SK-MEL-5 (cell line): ENCODE results near the gene PEDS1. TPM values are rescaled to one million over a fixed set of nuclear protein-coding genes. Genes with fewer than 3 reads are reported as not detected.
"Not testable (repeated sequence)": the region's sequence is repeated elsewhere in the genome, so short reads cannot be mapped to it uniquely, and the experiment has no call there.

Experiments used
- DNase-seq: peaks from one replicate; pipeline ENCODE4 v3.0.0-alpha.2; 2016; ENCODE audit warnings: low read depth, low spot score
- in situ Hi-C: cut with HindIII; loops from 2 replicates; pipeline ENCODE4 v1.10.0; 2016; ENCODE audit warnings: low sequenced_read_pairs, high pct_unique_total_duplicates, low pct_unique_long_range_greater_than_20kb
- total RNA-seq: library from RNA; depleted of rRNA; stranded (reverse); fragments of >200 nt; shearing (Covaris generic); gene quantifications from 2 replicates; pipeline ENCODE4 v1.2.3, GENCODE V29; 2014; rRNA removed

PEDS1 gene
- total RNA-seq, 1 experiment from 2014 or later, result 41.1 TPM

GRCh38 chr20:50111829-50112495 is 41.6 kb downstream of the PEDS1 start:
- in situ Hi-C loops, result no loop called here
- DNase-seq, result no peak

GRCh38 chr20:50111120-50111828 is 42.2 kb downstream of the PEDS1 start:
- in situ Hi-C loops, result no loop called here
- DNase-seq, result no peak

- in situ Hi-C loops, result no loop called here
- DNase-seq, result no peak
Measured at GRCh38 chr20:50110141-50111047, 43.1 kb downstream of the PEDS1 start.

DNA sequence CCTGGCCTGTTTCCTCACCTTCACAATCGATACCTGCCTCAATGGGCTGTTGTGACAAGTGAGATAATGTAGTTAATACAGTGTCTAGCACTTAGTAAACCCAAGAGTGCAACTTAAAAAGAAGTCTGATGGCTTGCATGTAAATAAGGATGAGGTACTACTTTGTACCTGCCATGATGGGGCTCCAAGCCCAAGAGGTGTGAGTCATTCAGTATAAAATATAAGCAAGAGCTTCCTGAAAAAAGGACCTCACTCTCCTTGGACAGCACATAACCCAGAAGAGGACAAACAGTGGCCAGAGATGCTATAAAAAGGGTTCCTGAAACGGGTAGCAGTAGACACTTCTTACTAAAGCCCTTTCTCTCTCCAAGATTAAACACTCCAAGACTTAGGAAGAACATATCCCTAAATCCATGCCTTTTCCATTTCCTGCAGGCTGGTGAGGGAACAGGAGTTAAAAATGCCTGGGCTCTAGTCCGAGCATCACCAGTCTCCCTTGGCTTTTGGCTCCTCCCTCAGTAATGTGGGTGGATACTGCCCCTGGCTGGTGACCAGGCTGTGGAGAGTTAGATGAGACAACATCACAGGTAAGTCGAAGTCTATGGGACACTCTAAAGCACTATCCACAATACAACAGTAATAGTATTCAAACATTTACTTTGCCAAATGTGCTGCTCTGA is 44.8 kb downstream of the PEDS1 start:
- DNase-seq, result no peak
- in situ Hi-C loops, result no loop called here

DNA sequence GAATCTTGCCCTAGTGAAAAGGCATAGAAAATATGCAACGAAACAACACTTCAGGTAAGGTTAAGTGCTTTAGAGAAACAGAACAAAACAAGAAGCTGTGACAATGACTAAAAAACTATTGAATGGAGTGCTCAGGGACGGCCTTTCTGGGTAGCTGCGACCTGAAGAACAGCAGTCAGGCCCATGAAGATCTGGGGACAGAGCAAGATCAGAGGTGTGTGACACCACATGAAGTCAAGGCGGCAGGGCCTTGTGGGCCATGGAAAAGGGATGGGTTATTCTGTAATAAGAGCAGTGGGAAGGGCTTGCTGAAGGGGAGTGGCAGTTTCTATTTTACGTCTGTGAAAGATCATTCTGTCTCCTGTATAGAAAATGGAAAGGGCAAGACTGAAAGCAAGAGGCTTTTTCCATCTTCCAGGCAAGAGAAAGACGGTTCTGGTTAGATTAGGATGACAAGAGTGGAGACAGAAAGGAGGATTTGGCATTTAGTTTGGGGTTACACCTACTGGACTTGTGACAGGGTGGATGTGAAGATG is 45.7 kb downstream of the PEDS1 start:
- in situ Hi-C loops, result no loop called here
- DNase-seq, result no peak

GRCh38 chr20:50107086-50107660 is 46.4 kb downstream of the PEDS1 start:
- no peak for DNase-seq
- in situ Hi-C loops, result no loop called here

DNA sequence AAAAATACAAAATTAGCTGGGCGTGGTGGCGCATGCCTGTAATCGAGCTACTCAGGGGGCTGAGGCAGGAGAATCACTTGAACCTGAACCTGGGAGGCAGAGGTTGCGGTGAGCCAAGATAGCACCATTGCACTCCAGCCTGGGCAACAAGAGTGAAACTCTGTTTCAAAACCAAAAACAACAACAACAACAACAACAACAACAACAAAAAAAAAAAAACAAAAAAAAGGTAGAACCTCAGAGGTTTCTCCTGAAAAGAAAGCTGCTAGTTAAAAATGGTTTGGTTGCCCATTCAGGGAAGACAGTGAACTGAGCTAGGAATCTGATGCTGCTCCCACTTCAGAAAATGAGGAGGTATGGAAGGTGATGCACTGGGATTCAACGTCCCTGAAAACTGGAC is 46.9 kb downstream of the PEDS1 start:
- in situ Hi-C loops, result not testable (repeated sequence)

More for the DNA sequence above, 46.9 kb downstream of the PEDS1 start:
- not testable (repeated sequence) for DNase-seq

Other genes with a start within 250 kb of the PEDS1 start
- 3.3 and 4.6 TPM in 2 replicates for gene SPATA2, start 238.2 kb downstream of the PEDS1 start, total RNA-seq
- gene RNF114, start 217.3 kb downstream of the PEDS1 start, total RNA-seq, result 85.0 and 90.6 TPM in 2 replicates
- 0.13 and 0.40 TPM in 2 replicates for gene SNAI1, start 170.7 kb downstream of the PEDS1 start, total RNA-seq
- 53.1 and 66.6 TPM in 2 replicates for gene UBE2V1, start 40.6 kb downstream of the PEDS1 start, total RNA-seq
- 47.4 and 69.6 TPM in 2 replicates for gene CEBPB, start 37.1 kb upstream of the PEDS1 start, total RNA-seq